Right ventricle myocardium superior (tissue), 1 donor: Measurements from ENCODE around the gene SGSM2. TPM values are rescaled to one million over a fixed set of nuclear protein-coding genes. Genes with fewer than 3 reads are reported as not detected.

Experiments
- ATAC-seq: fragments of 200-7000 bp; cut with Tn5 transposase; one replicate; pipeline ENCODE4 v1.9.1; 2020; ENCODE audit warnings: mild to moderate bottlenecking; ENCODE audit not compliant: poor library complexity
- DNase-seq: peaks from one replicate; pipeline ENCODE4 v3.0.0-alpha.2; 2020
- intact Hi-C: fragments of 100-400 bp; cut with DNase I; formaldehyde crosslinking; loops from one replicate; pipeline ENCODE4 v1.11.2; 2022
- total RNA-seq: library from RNA; stranded (reverse); fragmentation: NEBNext Ultra II Directional; extraction: Animal tissue kit (Norgen Biotek cat#: 25700); gene quantifications from one replicate; pipeline ENCODE4 v1.2.1, GENCODE V29; 2021
- donor health status: DM: no; HTN: yes; CAD: no; lungs with severe emphysema.

Gene SGSM2
- total RNA-seq, 1 donor from 2014 or later, result 23.0 TPM

DNA sequence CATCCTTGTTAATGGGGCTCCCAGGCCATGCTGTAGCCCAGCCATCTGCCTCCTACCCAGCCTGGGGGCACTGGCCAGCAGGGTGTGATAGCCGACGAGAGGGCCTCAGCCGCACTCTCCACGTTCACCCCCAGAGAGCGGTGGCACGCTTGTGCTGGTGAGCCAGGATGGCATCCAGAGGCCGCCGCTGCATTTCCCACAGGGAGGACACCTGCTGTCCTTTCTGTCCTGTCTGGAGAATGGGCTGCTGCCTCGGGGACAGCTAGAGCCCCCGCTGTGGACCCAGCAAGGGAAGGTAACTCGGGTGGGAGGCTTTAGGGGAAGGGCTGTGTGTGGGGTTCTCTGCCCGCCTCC lies 27.4 kb downstream of the SGSM2 start:
- DNase-seq (no peak), ATAC-seq (no peak)
- intact Hi-C loops, result no loop called here

DNA sequence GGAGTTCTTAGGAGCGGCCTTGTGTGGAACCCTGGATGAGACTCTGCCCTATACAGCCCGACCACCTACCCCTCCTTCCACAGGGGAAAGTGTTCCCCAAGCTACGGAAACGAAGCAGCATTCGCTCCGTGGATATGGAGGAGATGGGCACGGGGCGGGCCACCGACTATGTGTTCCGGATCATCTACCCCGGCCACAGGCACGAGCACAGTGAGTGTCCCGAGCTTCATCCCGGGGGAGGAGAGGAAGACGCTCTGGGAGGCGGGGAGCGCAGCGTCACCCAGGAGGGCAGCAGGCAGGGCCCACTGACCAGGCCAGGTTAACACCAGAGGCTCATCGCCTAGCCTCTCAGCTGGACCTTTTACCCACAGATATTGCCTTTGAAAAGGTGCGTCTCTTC lies 27.8 kb downstream of the SGSM2 start:
- intact Hi-C loops, result no loop called here

DNA sequence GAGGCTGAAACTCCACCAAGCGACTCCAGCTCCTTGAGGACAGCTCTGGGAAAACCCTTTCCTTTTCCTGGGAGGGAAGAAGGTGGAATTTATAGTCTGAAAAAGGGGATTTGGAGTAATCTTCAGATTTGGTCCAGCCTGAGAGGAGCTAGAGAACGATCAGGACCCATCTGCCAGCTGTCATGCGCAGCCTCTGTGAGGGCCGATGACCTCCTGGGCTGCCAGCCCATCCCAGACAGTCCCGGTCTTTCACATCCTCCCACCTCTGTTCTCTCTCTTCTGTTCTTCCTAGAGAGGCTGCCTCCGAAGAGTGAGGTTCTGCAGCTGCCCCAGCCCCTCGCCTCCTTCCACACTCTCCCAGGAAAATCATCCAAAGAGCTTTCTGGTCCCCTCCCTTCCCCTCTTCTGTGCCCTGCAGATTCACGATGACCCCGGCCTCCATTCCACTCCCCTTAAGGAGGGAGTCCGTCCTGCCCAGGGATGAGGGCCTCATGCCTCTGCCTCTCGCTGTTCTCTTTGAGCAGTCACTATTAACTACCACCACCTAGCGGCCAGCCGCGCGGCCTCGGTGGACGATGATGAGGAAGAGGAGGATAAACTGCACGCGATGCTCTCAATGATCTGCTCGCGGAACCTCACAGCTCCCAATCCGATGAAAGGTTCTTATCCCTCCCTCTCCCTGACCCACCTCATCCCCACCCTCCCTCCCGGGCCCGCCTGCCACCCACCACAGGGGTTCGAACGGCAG lies 29.6 kb downstream of the SGSM2 start:
- DNase-seq, result no peak
- no peak for ATAC-seq
- intact Hi-C loops, result no loop called here

More for the DNA sequence above, 27.8 kb downstream of the SGSM2 start:
- DNase-seq (no peak), ATAC-seq (no peak)

DNA sequence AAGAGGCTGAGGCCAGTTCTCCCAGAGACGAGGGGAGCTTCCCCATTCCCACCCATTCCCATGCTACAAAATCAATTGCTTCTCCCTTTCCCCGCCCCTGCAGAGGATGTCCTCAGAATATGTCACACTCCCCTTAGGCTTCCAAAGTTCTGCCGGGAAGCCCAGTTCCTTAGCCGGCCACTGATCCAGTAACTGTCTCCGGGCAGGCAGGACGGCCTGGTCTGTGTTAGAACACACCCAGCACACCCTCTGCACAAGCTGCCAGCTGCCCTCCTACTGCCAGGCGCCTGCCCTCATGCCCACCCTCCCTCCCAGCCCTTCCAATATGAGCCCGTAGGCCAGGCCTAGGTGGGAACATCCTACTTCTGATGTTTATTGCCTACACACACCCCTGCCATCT lies 31.1 kb downstream of the SGSM2 start:
- intact Hi-C loops, result no loop called here
- ATAC-seq (peak; percentile 28), DNase-seq (no peak)

DNA sequence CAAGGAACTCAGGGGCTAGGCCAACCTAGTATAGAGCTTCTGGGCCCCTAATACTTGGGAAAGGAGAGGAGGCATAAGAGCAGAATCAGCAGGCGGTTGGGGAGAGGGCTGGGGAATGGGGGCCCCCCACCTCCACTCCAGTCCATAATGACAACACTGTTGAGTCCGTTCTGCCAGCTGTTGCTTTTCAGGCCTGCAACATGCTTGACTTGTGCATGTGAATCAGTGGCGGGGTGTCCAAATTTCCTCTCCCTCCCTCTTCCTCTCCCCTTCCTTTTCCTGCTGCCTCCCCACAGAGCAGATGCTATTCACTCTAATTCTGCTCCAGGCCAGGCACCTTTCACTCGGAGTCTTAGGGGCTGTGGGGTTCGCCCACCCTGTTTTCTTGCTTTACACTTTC lies 31.7 kb downstream of the SGSM2 start:
- DNase-seq, result no peak
- intact Hi-C loops, result no loop called here
- no peak for ATAC-seq

DNA sequence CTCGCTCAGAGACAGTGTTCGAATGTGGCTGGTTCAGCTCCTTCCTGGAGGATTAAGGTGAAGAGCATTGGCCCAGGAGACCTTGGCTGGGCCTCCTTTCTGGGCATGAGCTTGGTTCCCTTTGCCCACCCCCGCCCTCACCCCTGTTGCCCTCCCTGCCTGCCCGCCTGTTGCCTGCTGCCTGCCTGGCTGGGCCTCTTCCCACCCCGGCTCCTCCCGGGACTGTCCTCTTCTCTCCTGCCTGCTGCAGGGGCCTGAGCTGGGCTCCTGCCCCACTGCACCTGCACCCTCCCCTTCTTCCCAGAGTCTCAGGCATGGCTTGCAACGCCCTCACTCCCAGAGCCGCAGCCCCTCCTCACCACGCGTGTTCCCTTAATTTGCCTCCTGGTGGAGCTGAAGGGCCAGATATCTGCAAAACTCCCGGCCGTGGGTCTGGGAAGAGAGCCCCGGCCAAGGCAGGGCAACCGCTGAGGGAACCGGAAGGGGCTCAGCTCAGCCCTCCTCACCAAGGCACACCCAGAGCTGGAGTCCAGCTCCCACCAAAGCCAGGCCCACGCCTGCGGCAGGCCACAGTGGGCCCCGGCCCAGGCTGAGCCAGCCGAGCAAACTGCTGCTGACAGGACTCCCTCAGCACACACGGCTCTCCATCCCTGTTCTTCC lies 32.4 kb downstream of the SGSM2 start:
- ATAC-seq, result peak; percentile 15
- no peak for DNase-seq

DNA sequence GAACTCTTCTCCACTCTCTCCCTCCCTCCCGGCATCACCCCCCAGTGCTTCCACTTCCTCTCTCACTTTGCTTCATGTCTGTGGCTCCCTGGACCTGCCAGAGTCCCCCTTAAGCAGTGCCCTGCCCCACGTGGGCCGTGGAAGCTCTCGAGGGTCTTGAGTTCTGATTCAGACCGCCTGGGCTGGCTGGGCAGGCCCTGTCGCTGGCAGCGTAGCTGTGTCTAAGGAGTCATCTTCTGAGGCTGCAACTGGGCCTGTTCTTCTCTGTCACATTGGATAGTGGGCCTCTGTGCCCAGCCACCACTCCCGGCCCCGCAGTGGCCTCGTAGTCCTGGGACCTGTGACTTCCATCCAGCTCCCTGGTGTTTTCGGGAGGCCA lies 32.9 kb downstream of the SGSM2 start:
- intact Hi-C loops, result no loop called here
- DNase-seq (no peak), ATAC-seq (no peak)

More for the DNA sequence above, 32.4 kb downstream of the SGSM2 start:
- intact Hi-C loops, result no loop called here

DNA sequence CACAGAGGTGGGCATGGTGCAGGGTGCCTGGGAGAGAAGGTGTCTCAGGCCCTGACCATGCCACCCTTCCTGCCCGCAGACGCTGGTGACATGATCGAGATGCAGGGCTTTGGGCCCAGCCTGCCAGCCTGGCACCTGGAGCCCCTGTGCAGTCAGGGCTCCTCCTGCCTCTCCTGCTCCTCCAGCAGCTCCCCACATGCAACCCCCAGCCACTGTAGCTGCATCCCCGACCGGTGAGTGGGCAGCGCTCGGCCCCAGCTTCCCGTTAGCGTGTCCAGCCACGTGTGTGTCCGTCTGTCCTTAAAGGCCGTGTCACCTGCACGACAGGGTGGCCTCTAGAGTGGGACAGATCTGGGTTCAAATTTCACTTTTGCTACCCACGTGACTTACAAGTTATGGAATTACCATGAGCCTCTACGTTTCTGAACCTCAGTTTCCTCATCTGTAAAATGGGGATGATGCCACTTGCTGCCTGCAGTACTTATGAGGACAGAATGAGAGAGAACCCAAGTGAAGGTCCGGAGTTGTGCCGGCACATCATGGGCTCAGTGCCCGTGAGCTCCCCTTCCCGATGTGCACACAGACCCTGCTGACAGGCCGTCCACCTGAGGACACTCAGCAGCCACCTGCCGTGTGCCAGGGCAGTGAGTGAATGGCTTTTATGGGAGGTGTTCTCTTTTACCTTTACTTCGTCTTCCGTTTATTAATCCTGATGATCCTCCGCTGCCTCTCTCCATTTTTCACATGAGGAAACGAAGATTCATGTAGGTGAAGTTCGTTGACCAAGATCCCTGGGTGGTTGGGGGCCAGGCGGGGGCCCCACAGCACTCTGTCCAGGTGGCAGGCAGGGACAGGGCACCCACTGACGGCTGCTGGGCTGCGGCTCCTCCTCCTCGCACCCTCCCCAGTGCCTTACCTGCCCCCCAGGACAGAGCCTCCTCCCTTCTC lies 34.2 kb downstream of the SGSM2 start:
- ATAC-seq (no peak), DNase-seq (no peak)
- intact Hi-C loops, result no loop called here

DNA sequence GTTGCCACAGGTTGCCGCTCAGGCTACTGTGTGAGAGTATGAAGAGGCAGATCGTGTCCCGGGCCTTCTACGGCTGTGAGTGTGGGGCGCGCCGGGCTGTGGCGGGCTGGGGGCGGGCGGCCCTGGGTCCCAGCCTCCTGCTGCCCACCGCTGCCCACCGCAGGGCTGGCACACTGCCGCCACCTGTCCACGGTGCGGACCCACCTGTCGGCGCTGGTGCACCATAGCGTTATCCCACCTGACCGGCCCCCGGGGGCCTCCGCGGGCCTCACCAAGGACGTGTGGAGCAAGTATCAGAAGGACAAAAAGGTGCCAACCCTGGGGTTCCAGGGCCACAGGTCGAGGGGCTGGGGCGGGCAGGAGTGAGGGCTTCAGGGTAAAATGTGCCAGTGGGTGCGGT lies 34.9 kb downstream of the SGSM2 start:
- intact Hi-C loops, result no loop called here
- ATAC-seq (no peak), DNase-seq (no peak)

DNA sequence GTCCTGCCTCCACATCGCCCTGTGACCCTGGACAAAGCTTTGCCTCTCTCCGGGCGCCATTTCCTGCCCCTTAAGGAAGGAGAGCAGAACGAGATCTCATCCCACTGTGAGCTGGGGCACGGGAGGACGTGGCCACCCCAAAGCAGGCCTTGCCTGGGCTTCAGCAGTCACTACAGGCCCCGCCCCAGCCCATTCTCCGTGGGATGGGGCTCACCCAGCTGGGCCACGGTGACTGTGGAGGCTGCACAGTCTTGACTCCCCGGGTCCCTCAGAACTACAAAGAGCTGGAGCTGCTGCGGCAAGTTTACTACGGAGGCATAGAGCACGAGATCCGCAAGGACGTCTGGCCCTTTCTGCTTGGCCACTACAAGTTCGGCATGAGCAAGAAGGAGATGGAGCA lies 35.4 kb downstream of the SGSM2 start:
- intact Hi-C loops, result no loop called here
- DNase-seq, result no peak

DNA sequence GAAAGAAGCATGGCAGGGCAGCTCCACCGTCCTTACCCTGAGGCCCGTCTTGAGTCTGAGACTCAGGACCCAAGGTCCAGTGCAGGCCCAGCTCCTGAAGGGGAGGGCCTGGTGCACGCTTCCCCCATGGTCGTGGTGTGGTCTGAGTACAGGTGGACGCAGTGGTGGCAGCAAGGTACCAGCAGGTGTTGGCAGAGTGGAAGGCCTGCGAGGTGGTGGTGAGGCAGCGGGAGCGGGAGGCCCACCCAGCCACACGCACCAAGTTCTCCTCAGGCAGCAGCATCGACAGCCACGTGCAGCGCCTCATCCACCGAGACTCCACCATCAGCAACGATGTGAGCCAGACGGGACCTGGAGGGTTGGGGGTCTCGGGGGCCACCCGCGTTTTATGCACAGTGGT lies 35.9 kb downstream of the SGSM2 start:
- ATAC-seq (no peak), DNase-seq (no peak)

More for the DNA sequence above, 35.4 kb downstream of the SGSM2 start:
- no peak for ATAC-seq

DNA sequence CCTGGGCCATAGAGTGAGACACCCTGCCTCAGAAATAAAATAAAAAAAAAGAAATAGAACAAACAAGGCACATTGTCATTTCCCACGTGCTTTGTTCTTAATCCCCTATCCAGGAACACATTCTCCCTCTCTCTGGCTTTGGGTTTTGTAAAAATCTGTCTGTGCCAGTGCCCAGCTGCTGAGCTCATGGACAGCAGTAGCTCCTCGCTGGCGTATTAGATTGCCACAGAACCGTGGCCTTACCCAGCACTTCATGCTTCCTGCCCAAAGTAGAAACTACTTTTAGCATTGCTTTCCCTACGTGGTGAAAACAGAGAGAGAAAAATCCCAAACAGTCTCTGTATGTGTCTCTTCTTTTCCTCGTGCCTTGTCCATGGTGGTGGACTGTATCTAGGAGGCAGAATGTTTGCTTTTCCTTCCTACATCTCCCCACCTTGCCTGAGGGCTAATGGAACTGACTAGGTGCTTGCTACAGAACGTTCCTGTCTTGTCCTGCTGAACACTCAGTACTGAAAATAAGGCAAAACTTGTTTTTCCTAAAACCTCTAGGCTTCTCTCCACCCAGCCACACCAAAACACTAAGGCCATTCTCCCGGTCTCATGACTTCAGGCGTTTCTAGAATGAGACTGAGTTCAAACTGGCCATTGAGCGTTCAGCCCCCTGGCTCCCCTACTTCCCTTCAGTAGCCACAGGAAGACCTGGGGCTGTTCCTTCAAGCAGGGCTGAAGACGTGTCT lies 37.4 kb downstream of the SGSM2 start:
- DNase-seq, result no peak
- intact Hi-C loops, result no loop called here
- ATAC-seq, result no peak

More for the DNA sequence above, 35.9 kb downstream of the SGSM2 start:
- intact Hi-C loops, result no loop called here

DNA sequence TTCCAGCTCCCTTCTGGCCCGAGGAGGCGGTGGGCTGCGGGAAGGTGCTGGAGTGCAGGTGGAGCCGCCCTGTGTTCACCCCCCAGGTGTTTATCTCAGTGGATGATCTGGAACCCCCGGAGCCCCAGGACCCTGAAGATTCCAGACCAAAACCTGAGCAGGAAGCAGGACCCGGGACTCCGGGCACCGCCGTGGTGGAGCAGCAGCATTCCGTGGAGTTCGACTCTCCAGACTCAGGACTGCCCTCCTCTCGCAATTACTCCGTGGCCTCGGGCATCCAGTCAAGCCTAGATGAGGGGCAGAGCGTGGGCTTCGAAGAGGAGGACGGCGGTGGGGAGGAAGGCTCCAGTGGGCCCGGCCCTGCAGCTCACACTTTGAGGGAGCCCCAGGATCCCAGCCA lies 38.1 kb downstream of the SGSM2 start:
- ATAC-seq (no peak), DNase-seq (no peak)
- intact Hi-C loops, result no loop called here

DNA sequence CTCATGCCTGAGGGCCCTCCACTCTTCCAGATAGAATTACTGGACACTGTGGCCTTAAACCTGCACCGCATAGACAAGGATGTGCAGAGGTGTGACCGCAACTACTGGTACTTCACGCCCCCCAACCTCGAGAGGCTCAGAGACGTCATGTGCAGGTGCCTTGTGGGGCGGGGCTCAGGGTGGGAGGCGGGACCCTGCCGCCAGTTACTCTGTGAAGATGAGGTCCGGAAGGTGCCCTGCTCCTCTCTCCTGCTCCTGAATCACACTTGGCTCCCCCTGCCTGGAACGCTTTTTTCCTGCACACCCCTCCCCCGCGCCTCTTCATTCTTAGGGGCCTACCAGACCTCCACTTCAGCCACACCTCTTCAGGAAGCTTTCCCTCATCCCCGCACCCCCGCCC lies 38.8 kb downstream of the SGSM2 start:
- ATAC-seq (no peak), DNase-seq (no peak)
- intact Hi-C loops, result no loop called here

DNA sequence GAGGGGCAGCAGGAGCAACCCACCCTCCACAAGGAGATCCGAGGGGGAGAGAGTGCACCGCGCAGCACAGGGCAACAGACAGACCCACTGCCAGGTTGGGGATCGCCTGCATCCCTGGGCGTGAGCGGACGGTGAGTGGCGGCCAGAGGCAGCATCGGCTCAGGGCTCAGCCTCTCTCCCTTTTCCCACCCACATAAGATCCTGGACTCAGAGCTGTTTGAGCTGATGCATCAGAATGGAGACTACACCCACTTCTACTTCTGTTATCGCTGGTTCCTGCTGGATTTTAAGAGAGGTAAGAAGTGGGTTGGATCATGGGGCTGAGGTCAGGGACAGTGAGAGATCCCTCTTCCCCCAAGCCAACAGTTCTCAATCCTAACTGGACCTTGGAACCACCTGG lies 40.4 kb downstream of the SGSM2 start:
- intact Hi-C loops, result no loop called here
- DNase-seq, result no peak
- ATAC-seq, result no peak

DNA sequence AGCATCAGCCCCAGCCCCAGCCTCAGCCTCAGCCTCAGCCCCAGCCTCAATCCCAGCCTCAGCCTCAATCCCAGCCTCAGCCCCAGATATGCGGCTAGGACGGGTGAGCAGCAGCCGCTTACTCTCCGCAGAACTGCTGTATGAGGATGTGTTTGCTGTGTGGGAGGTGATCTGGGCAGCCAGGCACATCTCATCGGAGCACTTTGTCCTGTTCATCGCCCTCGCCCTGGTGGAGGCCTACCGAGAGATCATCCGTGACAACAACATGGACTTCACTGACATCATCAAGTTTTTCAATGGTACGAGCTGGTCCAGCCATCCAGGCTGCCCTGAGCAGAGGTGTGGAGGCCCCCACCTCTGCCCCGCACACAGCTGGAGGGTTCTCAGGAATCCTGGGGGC lies 41.6 kb downstream of the SGSM2 start:
- ATAC-seq (no peak), DNase-seq (no peak)
- intact Hi-C loops, result no loop called here

DNA sequence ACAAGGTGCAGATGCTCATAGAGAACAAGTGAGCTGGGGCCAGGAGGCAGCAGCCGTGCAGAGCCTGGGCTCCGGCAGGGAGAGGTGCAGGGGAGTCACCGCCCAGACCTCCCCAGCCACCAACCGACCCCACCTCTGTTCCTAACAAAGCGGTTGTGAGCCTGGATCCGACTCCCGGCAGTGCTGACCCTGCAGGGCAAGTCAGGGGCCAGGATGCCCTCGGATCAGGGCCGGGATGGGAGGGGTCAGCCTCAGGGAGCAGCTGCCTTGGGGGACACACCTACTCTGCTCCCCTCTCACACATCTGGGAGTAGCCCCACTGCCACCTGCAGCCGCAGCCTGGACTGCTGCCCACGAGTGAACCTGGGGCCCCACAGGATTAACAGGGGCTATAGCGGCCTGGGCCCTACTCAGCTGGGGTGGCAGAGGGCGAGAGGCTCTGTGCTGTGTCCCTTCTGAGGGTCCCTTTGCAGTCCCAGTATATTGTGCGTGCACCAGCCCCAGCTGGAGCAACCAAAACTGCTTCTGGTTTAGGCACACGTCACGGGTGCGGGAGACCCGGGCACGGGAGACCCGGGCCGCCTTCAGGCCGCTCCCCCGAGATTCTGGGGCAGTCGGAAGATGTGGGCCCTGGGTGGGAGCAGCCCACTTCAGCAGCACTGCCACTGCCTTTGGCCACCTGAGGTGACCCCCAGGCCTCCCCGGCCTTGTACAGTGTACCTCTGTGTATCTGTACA lies 42.4 kb downstream of the SGSM2 start:
- ATAC-seq (no peak), DNase-seq (no peak)
- intact Hi-C loops, result no loop called here

DNA sequence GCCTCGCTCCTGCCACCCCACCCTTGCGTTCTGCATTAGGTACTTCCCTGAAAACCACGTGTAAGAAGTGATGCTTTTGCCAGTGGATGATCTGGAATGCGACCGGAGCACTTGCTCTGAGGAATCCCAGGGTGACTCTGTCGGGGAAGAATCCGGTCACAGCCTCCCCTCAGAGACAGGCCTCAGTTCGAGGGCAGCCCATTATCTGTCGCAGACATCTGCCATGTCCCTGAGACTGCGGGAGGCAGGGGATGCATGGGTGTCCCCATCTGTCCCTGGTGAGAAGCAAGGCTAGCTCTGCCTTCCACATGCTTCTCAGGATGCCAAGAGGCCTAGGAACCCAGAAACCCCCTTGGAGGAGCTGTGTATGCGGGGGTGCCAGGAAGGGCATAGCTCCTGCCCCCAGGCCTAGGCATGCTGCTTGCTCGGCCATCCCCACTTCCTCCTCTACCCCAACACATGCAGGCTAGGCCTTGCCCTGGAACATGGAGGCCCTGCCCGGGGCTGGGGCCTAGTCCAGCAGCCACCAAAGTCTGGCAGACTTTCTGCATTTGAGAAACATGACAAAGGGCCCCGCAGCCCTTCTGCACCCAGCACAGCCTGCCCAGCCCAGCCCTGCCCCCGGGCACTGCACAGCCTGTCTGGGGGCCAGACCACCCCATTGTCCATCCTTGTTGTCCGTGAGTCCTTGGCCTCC lies 43.1 kb downstream of the SGSM2 start:
- DNase-seq (no peak), ATAC-seq (no peak)
- intact Hi-C loops, result no loop called here
